ENCODE data around the gene PLA2G2D. TPM values are rescaled to one million over a fixed set of nuclear protein-coding genes. Genes with fewer than 3 reads are reported as not detected.

Gene PLA2G2D
- total and polyA plus RNA-seq, 2 of the 13 experiments (the other 11 are each of a cell fraction or from before 2014, with no cell fraction given): not detected

DNA sequence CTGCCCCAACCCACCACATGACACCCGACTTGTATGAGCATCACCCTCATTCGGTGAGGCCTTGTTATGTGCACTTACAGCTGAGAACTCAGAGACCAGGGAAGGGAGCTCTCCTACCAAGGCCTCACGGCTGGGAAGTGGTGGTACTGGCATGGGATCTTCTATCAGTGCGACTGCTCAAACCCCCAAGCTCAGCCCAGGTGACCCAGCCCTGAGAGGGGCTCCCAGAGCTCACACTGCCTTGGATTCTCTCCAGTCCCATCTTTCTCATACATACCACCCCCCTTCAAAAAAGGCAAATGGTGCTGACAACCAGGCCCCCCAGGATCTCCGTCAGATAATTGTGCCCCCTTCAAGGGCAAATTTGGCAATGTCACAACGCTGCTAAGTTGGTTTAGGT, 19.0 kb upstream of the PLA2G2D start:
- H3K4me1 ChIP-seq (ENCODE audit: insufficient read depth, low read length): no peaks in the 10 kb centered on the region
- H3K4me2 ChIP-seq (ENCODE audit: low read depth, low read length): no peak overlapping the region
- no peaks in the 10 kb centered on the region for H3K9me3 ChIP-seq (ENCODE audit: low read length)
- no peak overlapping the region for H3K4me3 ChIP-seq (replicated peaks in 1 of 3; ENCODE audit: insufficient read depth in 1 of 3, low read depth in 2 of 3, low read length in 3 of 3)
- CTCF ChIA-PET (ENCODE audit: low intra/inter-chr PET ratio, low total read pairs): no interaction called here
- H3K27me3 ChIP-seq (ENCODE audit: control insufficient read depth in 1 of 2, insufficient read depth in 2 of 2, low read length in 2 of 2): peaks cover 2 to 21% of the 10 kb centered on the region in 2 experiments; a peak in 3 of 5 replicates
- FAIRE-seq: no peak
- H3K9ac ChIP-seq (ENCODE audit: insufficient read depth, low read depth, low read length): no peak overlapping the region
- TF ChIP-seq, protein P1, sequence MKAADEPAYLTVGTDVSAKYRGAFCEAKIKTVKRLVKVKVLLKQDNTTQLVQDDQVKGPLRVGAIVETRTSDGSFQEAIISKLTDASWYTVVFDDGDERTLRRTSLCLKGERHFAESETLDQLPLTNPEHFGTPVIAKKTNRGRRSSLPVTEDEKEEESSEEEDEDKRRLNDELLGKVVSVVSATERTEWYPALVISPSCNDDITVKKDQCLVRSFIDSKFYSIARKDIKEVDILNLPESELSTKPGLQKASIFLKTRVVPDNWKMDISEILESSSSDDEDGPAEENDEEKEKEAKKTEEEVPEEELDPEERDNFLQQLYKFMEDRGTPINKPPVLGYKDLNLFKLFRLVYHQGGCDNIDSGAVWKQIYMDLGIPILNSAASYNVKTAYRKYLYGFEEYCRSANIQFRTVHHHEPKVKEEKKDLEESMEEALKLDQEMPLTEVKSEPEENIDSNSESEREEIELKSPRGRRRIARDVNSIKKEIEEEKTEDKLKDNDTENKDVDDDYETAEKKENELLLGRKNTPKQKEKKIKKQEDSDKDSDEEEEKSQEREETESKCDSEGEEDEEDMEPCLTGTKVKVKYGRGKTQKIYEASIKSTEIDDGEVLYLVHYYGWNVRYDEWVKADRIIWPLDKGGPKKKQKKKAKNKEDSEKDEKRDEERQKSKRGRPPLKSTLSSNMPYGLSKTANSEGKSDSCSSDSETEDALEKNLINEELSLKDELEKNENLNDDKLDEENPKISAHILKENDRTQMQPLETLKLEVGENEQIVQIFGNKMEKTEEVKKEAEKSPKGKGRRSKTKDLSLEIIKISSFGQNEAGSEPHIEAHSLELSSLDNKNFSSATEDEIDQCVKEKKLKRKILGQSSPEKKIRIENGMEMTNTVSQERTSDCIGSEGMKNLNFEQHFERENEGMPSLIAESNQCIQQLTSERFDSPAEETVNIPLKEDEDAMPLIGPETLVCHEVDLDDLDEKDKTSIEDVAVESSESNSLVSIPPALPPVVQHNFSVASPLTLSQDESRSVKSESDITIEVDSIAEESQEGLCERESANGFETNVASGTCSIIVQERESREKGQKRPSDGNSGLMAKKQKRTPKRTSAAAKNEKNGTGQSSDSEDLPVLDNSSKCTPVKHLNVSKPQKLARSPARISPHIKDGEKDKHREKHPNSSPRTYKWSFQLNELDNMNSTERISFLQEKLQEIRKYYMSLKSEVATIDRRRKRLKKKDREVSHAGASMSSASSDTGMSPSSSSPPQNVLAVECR (CRISPR knock-in tag; IDR thresholded peaks at IDR 0.05; ENCODE audit: borderline replicate concordance): no peak
- DNase-seq (ENCODE audit: low spot score): no peak
- 40% methylated on average over 6 of the region's 6 CpGs for WGBS (ENCODE audit: low lambda C conversion rate)
- no TSS peak for BruUV-seq (replicated peaks)
- no peaks in the 10 kb centered on the region for H3K36me3 ChIP-seq (replicated peaks in 1 of 2; ENCODE audit: control insufficient read depth in 1 of 2, insufficient read depth in 2 of 2, low read length in 2 of 2)
- H4K20me1 ChIP-seq (ENCODE audit: insufficient read depth, low read length): no peaks in the 10 kb centered on the region
- ATAC-seq: no peak
- no peak overlapping the region for H2AFZ ChIP-seq (ENCODE audit: low read length)
- in situ Hi-C loops (cut with HindIII; ENCODE audit: extremely low pct_ligation_motif_present, low pct_unique_long_range_greater_than_20kb) (no loop called here), intact Hi-C loops (cut with micrococcal nuclease; ENCODE audit: unreplicated experiment) (no loop called here)
- POLR2A ChIA-PET: no interaction called here
- H3K27ac ChIP-seq (ENCODE audit: extremely low read length, insufficient read depth, low read length): no peak overlapping the region
- H3K79me2 ChIP-seq (ENCODE audit: insufficient read depth, low read length): no peaks in the 10 kb centered on the region

DNA sequence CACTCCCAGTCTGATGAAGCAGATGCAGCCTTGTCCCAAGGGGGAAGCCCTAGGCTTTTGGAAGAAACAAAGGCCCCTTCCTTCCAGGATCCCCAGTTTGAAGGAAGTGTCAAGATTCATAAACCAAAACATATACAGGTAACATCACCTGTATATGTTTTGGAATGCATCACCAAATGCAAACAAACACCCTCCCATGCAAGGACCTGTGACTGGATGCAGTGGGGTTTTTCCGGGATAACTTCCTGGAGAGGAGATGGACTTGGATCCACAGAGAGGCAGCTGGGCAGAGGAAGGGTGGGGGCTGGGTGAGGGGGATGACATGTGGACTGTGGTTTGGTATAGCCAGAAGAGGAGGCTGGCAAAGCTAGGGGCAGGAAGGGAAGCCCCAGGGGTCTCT, 18.3 kb upstream of the PLA2G2D start:
- no peaks in the 10 kb centered on the region for H3K9me3 ChIP-seq (ENCODE audit: low read length)
- no peak overlapping the region for H3K27ac ChIP-seq (ENCODE audit: extremely low read length, insufficient read depth, low read length)
- in situ Hi-C loops (cut with HindIII; ENCODE audit: extremely low pct_ligation_motif_present, low pct_unique_long_range_greater_than_20kb): no loop called here
- ChIA-PET CTCF (ENCODE audit: low intra/inter-chr PET ratio, low total read pairs) (no interaction called here), POLR2A (no interaction called here)
- peaks cover 2 to 15% of the 10 kb centered on the region in 2 experiments; a peak in 3 of 5 replicates for H3K27me3 ChIP-seq (ENCODE audit: control insufficient read depth in 1 of 2, insufficient read depth in 2 of 2, low read length in 2 of 2)
- no TSS peak for BruUV-seq (replicated peaks)
- ATAC-seq (no peak), DNase-seq (ENCODE audit: low spot score) (no peak), FAIRE-seq (no peak)
- no peaks in the 10 kb centered on the region for H4K20me1 ChIP-seq (ENCODE audit: insufficient read depth, low read length)
- H3K4me1 ChIP-seq (ENCODE audit: insufficient read depth, low read length): no peaks in the 10 kb centered on the region
- H3K79me2 ChIP-seq (ENCODE audit: insufficient read depth, low read length): no peaks in the 10 kb centered on the region
- intact Hi-C loops (cut with micrococcal nuclease; ENCODE audit: unreplicated experiment): no loop called here
- H2AFZ ChIP-seq (ENCODE audit: low read length): no peak overlapping the region
- H3K4me2 ChIP-seq (ENCODE audit: low read depth, low read length): no peak overlapping the region
- no peak overlapping the region for H3K4me3 ChIP-seq (replicated peaks in 1 of 3; ENCODE audit: insufficient read depth in 1 of 3, low read depth in 2 of 3, low read length in 3 of 3)
- no peaks in the 10 kb centered on the region for H3K36me3 ChIP-seq (replicated peaks in 1 of 2; ENCODE audit: control insufficient read depth in 1 of 2, insufficient read depth in 2 of 2, low read length in 2 of 2)
- H3K9ac ChIP-seq (ENCODE audit: insufficient read depth, low read depth, low read length): no peak overlapping the region
- WGBS (ENCODE audit: low lambda C conversion rate): 0% methylated on average over 1 of the region's 1 CpG
- TF ChIP-seq, protein P2, sequence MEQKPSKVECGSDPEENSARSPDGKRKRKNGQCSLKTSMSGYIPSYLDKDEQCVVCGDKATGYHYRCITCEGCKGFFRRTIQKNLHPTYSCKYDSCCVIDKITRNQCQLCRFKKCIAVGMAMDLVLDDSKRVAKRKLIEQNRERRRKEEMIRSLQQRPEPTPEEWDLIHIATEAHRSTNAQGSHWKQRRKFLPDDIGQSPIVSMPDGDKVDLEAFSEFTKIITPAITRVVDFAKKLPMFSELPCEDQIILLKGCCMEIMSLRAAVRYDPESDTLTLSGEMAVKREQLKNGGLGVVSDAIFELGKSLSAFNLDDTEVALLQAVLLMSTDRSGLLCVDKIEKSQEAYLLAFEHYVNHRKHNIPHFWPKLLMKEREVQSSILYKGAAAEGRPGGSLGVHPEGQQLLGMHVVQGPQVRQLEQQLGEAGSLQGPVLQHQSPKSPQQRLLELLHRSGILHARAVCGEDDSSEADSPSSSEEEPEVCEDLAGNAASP (CRISPR knock-in tag; IDR thresholded peaks at IDR 0.05; ENCODE audit: borderline replicate concordance): no peak
- TF ChIP-seq, protein P3, sequence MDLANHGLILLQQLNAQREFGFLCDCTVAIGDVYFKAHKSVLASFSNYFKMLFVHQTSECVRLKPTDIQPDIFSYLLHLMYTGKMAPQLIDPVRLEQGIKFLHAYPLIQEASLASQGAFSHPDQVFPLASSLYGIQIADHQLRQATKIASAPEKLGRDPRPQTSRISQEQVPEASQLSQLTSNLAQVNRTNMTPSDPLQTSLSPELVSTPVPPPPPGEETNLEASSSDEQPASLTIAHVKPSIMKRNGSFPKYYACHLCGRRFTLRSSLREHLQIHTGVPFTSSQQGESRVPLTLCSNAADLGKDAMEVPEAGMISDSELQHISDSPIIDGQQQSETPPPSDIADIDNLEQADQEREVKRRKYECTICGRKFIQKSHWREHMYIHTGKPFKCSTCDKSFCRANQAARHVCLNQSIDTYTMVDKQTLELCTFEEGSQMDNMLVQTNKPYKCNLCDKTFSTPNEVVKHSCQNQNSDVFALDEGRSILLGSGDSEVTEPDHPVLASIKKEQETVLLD (CRISPR knock-in tag; IDR thresholded peaks at IDR 0.05; ENCODE audit: low read depth): no peak
- TF ChIP-seq, protein P4, sequence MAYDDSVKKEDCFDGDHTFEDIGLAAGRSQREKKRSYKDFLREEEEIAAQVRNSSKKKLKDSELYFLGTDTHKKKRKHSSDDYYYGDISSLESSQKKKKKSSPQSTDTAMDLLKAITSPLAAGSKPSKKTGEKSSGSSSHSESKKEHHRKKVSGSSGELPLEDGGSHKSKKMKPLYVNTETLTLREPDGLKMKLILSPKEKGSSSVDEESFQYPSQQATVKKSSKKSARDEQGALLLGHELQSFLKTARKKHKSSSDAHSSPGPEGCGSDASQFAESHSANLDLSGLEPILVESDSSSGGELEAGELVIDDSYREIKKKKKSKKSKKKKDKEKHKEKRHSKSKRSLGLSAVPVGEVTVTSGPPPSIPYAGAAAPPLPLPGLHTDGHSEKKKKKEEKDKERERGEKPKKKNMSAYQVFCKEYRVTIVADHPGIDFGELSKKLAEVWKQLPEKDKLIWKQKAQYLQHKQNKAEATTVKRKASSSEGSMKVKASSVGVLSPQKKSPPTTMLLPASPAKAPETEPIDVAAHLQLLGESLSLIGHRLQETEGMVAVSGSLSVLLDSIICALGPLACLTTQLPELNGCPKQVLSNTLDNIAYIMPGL (CRISPR knock-in tag; IDR thresholded peaks at IDR 0.05; ENCODE audit: borderline replicate concordance in 1 of 2, low read depth in 1 of 2): no peak
- TF ChIP-seq, protein P5, sequence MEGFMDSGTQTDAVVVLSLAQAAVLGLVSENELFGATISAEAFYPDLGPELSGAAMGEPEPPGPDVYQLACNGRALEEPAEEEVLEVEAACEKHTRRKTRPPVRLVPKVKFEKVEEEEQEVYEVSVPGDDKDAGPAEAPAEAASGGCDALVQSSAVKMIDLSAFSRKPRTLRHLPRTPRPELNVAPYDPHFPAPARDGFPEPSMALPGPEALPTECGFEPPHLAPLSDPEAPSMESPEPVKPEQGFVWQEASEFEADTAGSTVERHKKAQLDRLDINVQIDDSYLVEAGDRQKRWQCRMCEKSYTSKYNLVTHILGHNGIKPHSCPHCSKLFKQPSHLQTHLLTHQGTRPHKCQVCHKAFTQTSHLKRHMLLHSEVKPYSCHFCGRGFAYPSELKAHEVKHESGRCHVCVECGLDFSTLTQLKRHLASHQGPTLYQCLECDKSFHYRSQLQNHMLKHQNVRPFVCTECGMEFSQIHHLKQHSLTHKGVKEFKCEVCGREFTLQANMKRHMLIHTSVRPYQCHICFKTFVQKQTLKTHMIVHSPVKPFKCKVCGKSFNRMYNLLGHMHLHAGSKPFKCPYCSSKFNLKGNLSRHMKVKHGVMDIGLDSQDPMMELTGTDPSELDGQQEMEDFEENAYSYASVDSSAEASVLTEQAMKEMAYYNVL (CRISPR knock-in tag; IDR thresholded peaks at IDR 0.05; ENCODE audit: borderline replicate concordance): no peak
